HG03521 (cell line): ENCODE data around the gene QRFP.

Experiments
- ATAC-seq: cut with Tn5 transposase; IDR thresholded peaks from one replicate; pipeline ENCODE4 v1.9.1; 2021; ENCODE audit warnings: mild to moderate bottlenecking, moderate library complexity; ENCODE audit not compliant: unreplicated experiment

QRFP gene

GRCh38 chr9:130893341-130894101 lies 3.1 kb downstream of the QRFP start:
- no peak for ATAC-seq

GRCh38 chr9:130892477-130893304 lies 3.9 kb downstream of the QRFP start:
- no peak for ATAC-seq

GRCh38 chr9:130891688-130892476 lies 4.7 kb downstream of the QRFP start:
- ATAC-seq = no peak

- no peak for ATAC-seq
Observed at GRCh38 chr9:130890870-130891687, 5.5 kb downstream of the QRFP start.

GRCh38 chr9:130890124-130890523 lies 6.5 kb downstream of the QRFP start:
- ATAC-seq = no peak

GRCh38 chr9:130888146-130888885 lies 8.3 kb downstream of the QRFP start:
- no peak for ATAC-seq

- no peak for ATAC-seq
Observed at GRCh38 chr9:130887494-130888144, 9.0 kb downstream of the QRFP start.

- ATAC-seq = no peak
Observed at GRCh38 chr9:130886981-130887380, 9.6 kb downstream of the QRFP start.

- no peak for ATAC-seq
Observed at GRCh38 chr9:130885484-130886375, 10.9 kb downstream of the QRFP start.

GRCh38 chr9:130884542-130885483 lies 11.8 kb downstream of the QRFP start:
- no peak for ATAC-seq

GRCh38 chr9:130884111-130884531 lies 12.5 kb downstream of the QRFP start:
- ATAC-seq = no peak

GRCh38 chr9:130883479-130883878 lies 13.1 kb downstream of the QRFP start:
- ATAC-seq = no peak

GRCh38 chr9:130882696-130883225 lies 13.9 kb downstream of the QRFP start:
- ATAC-seq = no peak

- ATAC-seq = no peak
Observed at GRCh38 chr9:130881516-130881915, 15.1 kb downstream of the QRFP start.

GRCh38 chr9:130880599-130881220 lies 15.9 kb downstream of the QRFP start:
- no peak for ATAC-seq

GRCh38 chr9:130879863-130880411 lies 16.7 kb downstream of the QRFP start:
- no peak for ATAC-seq
